Activated naive CD8-positive, alpha-beta T cell treated with anti-CD3 and anti-CD28 coated beads for 36 hours (primary cell): Measurements from ENCODE around the gene TFB2M. TPM values are rescaled to one million over a fixed set of nuclear protein-coding genes. Genes with fewer than 3 reads are reported as not detected.
A peak's percentile ranks its signal among the peaks of the same experiment; 100 is the strongest.
"Not testable (repeated sequence)": the region's sequence is repeated elsewhere in the genome, so short reads cannot be mapped to it uniquely, and the experiment has no call there.

ENCODE experiments used
- DNase-seq: peaks from one replicate; pipeline ENCODE4 v3.0.0; 2021
- H3K27ac Mint-ChIP-seq: one replicate; pipeline ENCODE4 v1.8.0; 2022; ENCODE audit warnings: mild to moderate bottlenecking, moderate library complexity, mixed read lengths
- H3K27me3 Mint-ChIP-seq: one replicate; pipeline ENCODE4 v1.8.0; 2022; ENCODE audit warnings: mild to moderate bottlenecking, mixed read lengths
- H3K36me3 Mint-ChIP-seq: one replicate; pipeline ENCODE4 v1.8.0; 2021; ENCODE audit warnings: mild to moderate bottlenecking, mixed read lengths
- H3K4me1 Mint-ChIP-seq: one replicate; pipeline ENCODE4 v1.8.0; 2021; ENCODE audit warnings: mixed read lengths
- H3K4me3 Mint-ChIP-seq: one replicate; pipeline ENCODE4 v1.8.0; 2022; ENCODE audit warnings: mild to moderate bottlenecking, moderate library complexity, mixed read lengths
- H3K9me3 Mint-ChIP-seq: one replicate; pipeline ENCODE4 v1.8.0; 2022; ENCODE audit warnings: mixed read lengths
- total RNA-seq, 2 experiments: library from RNA; stranded (reverse); gene quantifications; one replicate each; pipeline ENCODE4 v1.2.3, GENCODE V29; 2021

The TFB2M gene
- total RNA-seq, 2 experiments from 2014 or later = 33.1 to 35.9 TPM

- Mint-ChIP-seq H3K9me3 (no peaks in the 10 kb centered on the region), H3K36me3 (peaks cover 29% of the 10 kb centered on the region), H3K27ac (peak overlapping the region; percentile 75), H3K4me1 (peaks cover 61% of the 10 kb centered on the region), H3K27me3 (no peaks in the 10 kb centered on the region), H3K4me3 (peak overlapping the region; percentile 22)
- DNase-seq = no peak
These were observed 6.7 kb upstream of the TFB2M start for GRCh38 chr1:246572785-246573184.

- H3K4me3 Mint-ChIP-seq = no peak overlapping the region
- H3K27ac Mint-ChIP-seq = peak overlapping the region; percentile 95
- no peak for DNase-seq
- peaks cover 22% of the 10 kb centered on the region for H3K36me3 Mint-ChIP-seq
- H3K9me3 Mint-ChIP-seq = no peaks in the 10 kb centered on the region
- H3K4me1 Mint-ChIP-seq = peaks cover 53% of the 10 kb centered on the region
- no peaks in the 10 kb centered on the region for H3K27me3 Mint-ChIP-seq
These were observed 5.9 kb upstream of the TFB2M start for GRCh38 chr1:246571953-246572352.

DNA sequence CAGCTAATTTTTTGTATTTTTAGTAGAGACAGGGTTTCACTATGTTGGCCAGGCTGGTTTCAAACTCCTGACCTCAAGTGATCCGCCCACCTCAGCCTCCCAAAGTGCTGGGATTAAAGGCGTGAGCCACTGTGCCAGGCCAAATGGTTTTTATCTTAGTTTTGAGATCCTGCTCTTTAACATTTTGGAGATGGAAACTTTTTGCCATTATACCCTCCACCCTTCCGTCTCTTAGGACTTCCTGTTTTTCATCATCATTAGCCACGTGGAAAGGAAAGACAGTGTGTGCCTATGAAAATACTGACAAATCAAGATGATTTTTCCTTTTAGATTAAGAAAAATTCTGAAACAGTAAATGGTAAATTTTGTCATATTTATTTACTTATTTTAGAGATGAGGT, 5.2 kb upstream of the TFB2M start:
- Mint-ChIP-seq H3K4me1 (peaks cover 48% of the 10 kb centered on the region), H3K36me3 (peaks cover 21% of the 10 kb centered on the region), H3K27ac (peak overlapping the region; percentile 95), H3K4me3 (peak overlapping the region; percentile 42)
- DNase-seq, H3K27me3 Mint-ChIP-seq, H3K9me3 Mint-ChIP-seq: not testable (repeated sequence)

DNA sequence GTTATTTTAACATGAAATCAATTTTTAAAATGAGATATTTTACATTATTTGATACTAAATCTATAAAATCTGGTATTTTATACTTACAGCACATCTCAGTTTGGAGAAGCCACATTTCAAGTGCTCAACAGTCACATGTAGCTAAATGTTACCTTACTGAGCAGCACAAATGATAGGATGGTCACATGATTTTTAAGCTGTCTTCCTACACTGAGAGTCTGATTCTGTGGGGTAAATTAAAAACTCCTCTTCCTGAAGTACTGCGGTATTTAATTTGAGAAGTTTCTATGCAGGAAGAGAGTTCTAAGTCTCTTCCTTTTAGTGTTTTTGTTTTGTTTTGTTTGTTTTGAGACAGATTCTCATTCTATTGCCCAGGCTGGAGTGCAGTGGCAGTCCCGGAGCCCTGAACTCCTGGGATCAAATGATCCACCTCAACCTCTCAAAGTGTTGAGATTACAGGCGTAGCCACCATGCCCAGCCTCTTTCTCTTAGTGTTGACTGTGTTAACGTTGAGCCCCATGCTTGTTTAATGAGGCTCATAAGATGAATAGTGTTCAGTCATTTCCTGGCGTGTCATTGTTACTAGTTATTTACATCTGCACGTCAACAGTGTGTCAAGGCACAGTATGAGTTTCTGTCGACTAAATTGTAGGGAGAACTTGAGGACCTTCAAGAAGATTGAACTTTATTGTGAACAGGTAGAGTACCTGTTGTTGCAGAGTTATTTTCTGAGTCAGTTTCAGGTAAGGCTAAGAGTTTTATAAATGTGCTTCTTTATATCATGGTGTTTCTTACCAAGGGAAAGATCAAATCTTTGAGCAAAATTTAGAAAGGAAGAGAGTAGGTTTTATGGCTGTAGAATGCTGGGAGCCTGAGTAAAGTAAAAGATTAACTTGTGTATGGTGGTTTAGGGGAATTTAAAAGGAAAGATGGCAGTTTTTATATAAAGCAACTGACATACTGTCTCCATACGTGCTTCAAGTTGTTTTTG, 3.5 kb upstream of the TFB2M start:
- peaks cover 47% of the 10 kb centered on the region for H3K4me1 Mint-ChIP-seq
- peak overlapping the region; percentile 78 for H3K4me3 Mint-ChIP-seq
- H3K9me3 Mint-ChIP-seq = no peaks in the 10 kb centered on the region
- peak overlapping the region; percentile 95 for H3K27ac Mint-ChIP-seq
- peaks cover 30% of the 10 kb centered on the region for H3K36me3 Mint-ChIP-seq
- no peaks in the 10 kb centered on the region for H3K27me3 Mint-ChIP-seq
- no peak for DNase-seq

- Mint-ChIP-seq H3K9me3 (no peaks in the 10 kb centered on the region), H3K4me3 (peak overlapping the region; percentile 100), H3K27me3 (no peaks in the 10 kb centered on the region), H3K4me1 (peaks cover 42% of the 10 kb centered on the region), H3K36me3 (peaks cover 35% of the 10 kb centered on the region), H3K27ac (peak overlapping the region; percentile 98)
- DNase-seq = no peak
These were observed 1.7 kb upstream of the TFB2M start for GRCh38 chr1:246567646-246568235.

DNA sequence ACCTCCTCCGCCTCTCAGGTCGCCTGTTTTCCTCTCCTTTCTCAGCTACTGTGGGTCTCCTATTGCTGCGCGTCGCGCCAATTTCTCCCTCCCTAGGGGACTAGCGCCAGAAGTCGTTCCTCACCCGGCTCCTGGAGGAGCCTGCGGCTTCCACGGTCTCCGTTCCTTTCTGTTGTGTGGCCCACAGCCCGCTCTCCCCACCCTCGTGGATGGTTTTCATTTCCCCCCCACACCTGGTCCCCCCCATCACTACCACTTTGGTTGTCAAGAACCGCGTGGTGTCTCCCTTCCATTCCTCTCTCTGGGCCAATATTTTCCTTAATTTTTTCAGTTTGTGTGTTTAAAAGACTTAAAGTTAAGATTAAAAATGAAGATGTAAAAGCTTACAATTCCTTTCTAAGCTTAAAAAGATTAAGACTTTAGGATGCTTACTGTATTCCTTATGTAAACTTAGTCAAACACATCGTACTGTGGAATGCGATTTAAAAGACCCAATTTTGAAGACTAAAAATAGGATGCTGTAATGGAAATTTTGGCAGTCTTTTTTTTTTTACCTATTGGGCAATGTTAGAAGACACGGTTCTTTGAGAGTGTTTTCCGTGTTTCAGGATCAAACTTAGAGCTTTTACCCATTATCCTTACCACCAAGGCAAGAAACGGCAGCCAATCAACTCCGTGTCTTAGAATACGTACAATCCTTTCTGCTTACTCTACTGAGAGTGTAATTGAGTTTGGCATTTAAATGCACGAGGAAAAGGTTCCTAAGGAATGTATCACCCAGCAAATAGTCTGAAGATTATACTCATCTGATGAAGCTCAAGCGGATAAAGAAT, 968 bp upstream of the TFB2M start:
- Mint-ChIP-seq H3K27me3 (no peaks in the 10 kb centered on the region), H3K36me3 (peaks cover 35% of the 10 kb centered on the region), H3K4me3 (peak overlapping the region; percentile 100), H3K9me3 (no peaks in the 10 kb centered on the region), H3K27ac (peak overlapping the region; percentile 98), H3K4me1 (peaks cover 41% of the 10 kb centered on the region)
- no peak for DNase-seq

DNA sequence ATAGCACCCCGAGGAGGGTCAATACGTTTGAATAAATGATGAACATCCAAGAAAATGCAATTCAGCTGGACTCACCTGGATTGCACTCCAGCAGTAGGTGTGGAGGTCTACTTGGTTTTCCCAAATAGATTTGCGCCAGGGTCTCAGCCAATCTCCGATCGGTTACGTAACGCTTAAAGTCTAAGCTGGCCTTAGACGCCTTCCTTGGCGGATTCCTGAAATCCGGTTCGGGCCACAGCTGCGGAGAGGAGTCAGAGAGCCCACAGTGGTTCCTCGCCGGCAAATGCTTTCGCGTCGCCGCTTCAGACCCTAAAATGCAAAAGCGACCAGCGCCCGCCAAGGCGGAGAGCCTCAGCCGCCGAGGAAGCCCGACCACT, 322 bp downstream of the TFB2M start:
- H3K36me3 Mint-ChIP-seq = peaks cover 30% of the 10 kb centered on the region
- H3K27ac Mint-ChIP-seq = peak overlapping the region; percentile 98
- no peaks in the 10 kb centered on the region for H3K9me3 Mint-ChIP-seq
- H3K27me3 Mint-ChIP-seq = no peaks in the 10 kb centered on the region
- H3K4me3 Mint-ChIP-seq = peak overlapping the region; percentile 100
- DNase-seq = no peak
- peaks cover 31% of the 10 kb centered on the region for H3K4me1 Mint-ChIP-seq

DNA sequence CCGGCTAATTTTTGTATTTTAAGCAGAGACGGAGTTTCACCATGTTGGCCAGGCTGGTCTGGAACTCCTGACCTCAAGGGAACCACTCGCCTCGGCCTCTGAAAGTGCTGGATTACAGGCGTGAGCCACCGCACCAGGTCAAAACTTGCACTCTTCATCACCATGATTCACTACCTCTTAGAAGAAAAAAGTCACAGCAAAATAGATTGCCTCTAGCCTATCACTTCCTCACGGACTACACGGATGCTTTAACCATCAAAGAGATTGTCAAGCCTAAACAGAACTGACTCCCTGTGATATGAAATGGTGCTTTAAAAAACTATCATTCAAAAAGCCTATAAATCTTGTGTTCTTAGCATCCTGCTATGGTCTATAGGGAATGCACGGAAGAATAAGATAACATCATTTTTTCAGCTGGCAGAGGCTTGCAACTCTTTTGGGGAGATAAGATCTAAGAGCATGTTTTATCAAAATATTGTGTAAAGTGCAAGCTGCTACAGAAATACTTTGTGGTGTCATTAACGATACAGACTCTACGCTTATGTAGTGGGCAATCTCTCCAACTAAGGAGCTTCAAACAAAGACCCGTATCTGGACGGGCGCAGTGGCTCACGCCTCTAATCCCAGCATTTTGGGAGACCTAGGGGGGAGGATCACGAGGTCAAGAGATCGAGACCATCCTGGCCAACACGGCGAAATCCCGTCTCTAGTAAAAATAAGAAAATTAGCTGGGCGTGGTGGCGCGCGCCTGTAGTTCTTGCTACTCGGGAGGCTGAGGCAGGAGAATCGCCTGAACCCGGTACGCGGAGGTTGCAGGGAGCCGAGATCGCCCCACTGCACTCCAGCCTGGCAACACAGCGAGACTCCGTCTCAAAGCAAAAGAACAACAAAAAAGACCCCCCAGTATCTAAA, 966 bp downstream of the TFB2M start:
- Mint-ChIP-seq H3K27ac (peak overlapping the region; percentile 98), H3K9me3 (no peaks in the 10 kb centered on the region), H3K36me3 (peaks cover 26% of the 10 kb centered on the region), H3K27me3 (no peaks in the 10 kb centered on the region), H3K4me3 (peak overlapping the region; percentile 100), H3K4me1 (peaks cover 29% of the 10 kb centered on the region)
- no peak for DNase-seq

- peaks cover 28% of the 10 kb centered on the region for H3K36me3 Mint-ChIP-seq
- H3K9me3 Mint-ChIP-seq, H3K27me3 Mint-ChIP-seq, DNase-seq, H3K4me3 Mint-ChIP-seq, H3K27ac Mint-ChIP-seq: not testable (repeated sequence)
- H3K4me1 Mint-ChIP-seq = peaks cover 19% of the 10 kb centered on the region
These were observed 5.2 kb downstream of the TFB2M start for GRCh38 chr1:246560833-246561232.

GRCh38 chr1:246559310-246559709, 6.8 kb downstream of the TFB2M start:
- H3K9me3 Mint-ChIP-seq = no peaks in the 10 kb centered on the region
- DNase-seq = no peak
- no peak overlapping the region for H3K4me3 Mint-ChIP-seq
- no peak overlapping the region for H3K27ac Mint-ChIP-seq
- H3K4me1 Mint-ChIP-seq = peaks cover 13% of the 10 kb centered on the region
- H3K36me3 Mint-ChIP-seq = peaks cover 22% of the 10 kb centered on the region
- H3K27me3 Mint-ChIP-seq = no peaks in the 10 kb centered on the region

DNA sequence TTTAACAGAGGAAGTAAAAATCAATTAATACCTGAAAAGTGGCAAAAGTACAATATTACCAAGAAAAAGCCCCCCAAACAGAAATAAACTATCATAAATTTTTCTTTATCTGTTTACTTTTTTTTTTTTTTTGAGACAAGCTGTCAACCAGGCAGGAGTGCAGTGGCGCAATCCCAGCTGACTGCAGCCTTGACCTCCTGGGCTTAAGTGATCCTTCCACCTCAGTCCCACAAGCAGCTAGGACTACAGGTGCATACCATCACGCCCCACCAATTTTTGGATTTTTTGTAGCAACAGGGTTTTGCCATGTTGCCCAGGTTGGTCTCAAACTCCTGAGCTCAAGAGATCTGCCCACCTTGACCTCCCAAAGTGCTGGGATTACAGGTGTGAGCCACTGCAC, 8.0 kb downstream of the TFB2M start:
- no peak for DNase-seq
- H3K4me1 Mint-ChIP-seq = peaks cover 8% of the 10 kb centered on the region
- no peaks in the 10 kb centered on the region for H3K27me3 Mint-ChIP-seq
- peaks cover 25% of the 10 kb centered on the region for H3K36me3 Mint-ChIP-seq
- H3K27ac Mint-ChIP-seq = no peak overlapping the region
- no peak overlapping the region for H3K4me3 Mint-ChIP-seq
- H3K9me3 Mint-ChIP-seq = no peaks in the 10 kb centered on the region

GRCh38 chr1:246554201-246554600, 11.9 kb downstream of the TFB2M start:
- DNase-seq = no peak
- H3K36me3 Mint-ChIP-seq = peaks cover 26% of the 10 kb centered on the region
- H3K27me3 Mint-ChIP-seq = no peaks in the 10 kb centered on the region
- no peak overlapping the region for H3K27ac Mint-ChIP-seq
- H3K4me3 Mint-ChIP-seq = no peak overlapping the region
- no peaks in the 10 kb centered on the region for H3K9me3 Mint-ChIP-seq
- H3K4me1 Mint-ChIP-seq = no peaks in the 10 kb centered on the region

- no peaks in the 10 kb centered on the region for H3K27me3 Mint-ChIP-seq
- no peak for DNase-seq
- peaks cover 26% of the 10 kb centered on the region for H3K36me3 Mint-ChIP-seq
- no peak overlapping the region for H3K4me3 Mint-ChIP-seq
- no peak overlapping the region for H3K27ac Mint-ChIP-seq
- no peaks in the 10 kb centered on the region for H3K9me3 Mint-ChIP-seq
- H3K4me1 Mint-ChIP-seq = no peaks in the 10 kb centered on the region
These were observed 14.0 kb downstream of the TFB2M start for GRCh38 chr1:246552110-246552509.

GRCh38 chr1:246550402-246550801, 15.7 kb downstream of the TFB2M start:
- H3K4me3 Mint-ChIP-seq = no peak overlapping the region
- H3K27ac Mint-ChIP-seq = no peak overlapping the region
- peaks cover 22% of the 10 kb centered on the region for H3K36me3 Mint-ChIP-seq
- H3K27me3 Mint-ChIP-seq = no peaks in the 10 kb centered on the region
- no peak for DNase-seq
- H3K9me3 Mint-ChIP-seq = no peaks in the 10 kb centered on the region
- no peaks in the 10 kb centered on the region for H3K4me1 Mint-ChIP-seq
